GM18907 (cell line): ENCODE measurements around the gene KIF16B.
"Not testable (repeated sequence)": the region's sequence is repeated elsewhere in the genome, so short reads cannot be mapped to it uniquely, and the experiment has no call there.

ENCODE experiments used
- ATAC-seq: cut with Tn5 transposase; IDR thresholded peaks from one replicate; pipeline ENCODE4 v1.9.1; 2021; ENCODE audit warnings: mild to moderate bottlenecking, moderate library complexity; ENCODE audit not compliant: unreplicated experiment

The KIF16B gene

DNA sequence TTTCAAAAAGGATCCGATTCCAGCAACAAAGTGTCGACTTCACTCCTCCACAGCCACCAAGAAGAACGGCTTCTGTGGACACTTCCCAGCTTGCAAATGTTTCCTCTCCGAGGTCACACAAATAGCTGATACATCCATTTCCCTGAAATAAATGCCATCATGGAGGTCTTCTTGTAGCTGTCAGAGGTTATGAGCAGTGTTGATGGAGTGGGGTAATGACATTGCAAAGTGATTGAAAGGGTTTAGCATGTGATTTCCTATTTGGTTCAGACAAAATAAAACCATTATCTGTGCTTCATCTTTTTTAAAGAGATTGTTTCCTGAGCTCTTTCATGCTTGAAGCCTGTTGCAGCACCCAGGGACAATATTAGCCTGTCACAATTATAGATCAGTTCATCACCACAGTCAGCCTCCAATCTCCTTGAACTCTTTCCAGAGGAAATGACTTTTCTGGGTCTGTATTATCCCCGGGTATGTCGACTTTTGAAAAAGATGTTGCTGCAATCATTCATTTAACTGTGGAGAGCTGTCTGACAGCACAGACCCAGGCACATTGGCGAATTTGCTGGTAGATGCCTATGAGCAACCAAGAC is 16.9 kb upstream of the KIF16B start:
- ATAC-seq: no peak

- ATAC-seq: no peak
These were observed 16.4 kb upstream of the KIF16B start for GRCh38 chr20:16589623-16590022.

DNA sequence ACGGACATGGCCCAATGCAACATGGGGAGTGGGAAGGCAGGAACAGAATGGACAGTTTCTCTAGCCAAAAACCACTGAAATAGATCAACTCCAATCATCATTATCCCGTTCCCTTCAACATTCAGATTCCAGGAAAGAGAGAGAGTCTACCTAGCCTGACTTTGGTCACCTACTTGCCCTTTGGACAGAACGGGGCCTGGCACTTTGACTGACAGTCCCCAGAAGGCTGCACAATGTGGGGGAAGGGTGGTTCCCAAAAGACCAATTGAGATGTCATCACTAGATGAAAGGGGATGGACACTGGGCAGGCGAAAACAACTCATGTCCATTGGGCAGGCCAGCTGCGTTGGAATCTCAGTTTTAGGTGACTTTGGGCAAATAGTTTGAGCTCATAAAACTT is 15.0 kb upstream of the KIF16B start:
- no peak for ATAC-seq

DNA sequence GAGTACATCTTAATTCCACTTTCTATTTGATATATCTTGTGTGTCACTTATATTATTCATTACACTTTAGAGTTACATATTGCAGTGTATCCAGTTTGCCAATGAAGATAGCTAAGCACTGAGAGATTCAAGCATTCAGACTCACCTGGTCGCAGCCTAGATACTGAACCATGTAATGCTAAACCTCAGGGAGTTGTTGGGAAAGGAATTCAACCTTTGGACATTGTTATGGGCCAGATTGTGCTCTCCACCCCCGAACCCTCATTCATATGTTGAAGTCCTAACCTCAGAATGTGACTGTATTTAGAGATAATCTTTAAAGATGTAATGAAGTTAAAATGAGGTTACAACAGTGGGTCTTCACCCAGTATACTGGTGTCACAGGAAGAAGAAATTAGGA is 13.8 kb upstream of the KIF16B start:
- no peak for ATAC-seq

GRCh38 chr20:16583474-16583873 is 10.2 kb upstream of the KIF16B start:
- ATAC-seq: no peak

DNA sequence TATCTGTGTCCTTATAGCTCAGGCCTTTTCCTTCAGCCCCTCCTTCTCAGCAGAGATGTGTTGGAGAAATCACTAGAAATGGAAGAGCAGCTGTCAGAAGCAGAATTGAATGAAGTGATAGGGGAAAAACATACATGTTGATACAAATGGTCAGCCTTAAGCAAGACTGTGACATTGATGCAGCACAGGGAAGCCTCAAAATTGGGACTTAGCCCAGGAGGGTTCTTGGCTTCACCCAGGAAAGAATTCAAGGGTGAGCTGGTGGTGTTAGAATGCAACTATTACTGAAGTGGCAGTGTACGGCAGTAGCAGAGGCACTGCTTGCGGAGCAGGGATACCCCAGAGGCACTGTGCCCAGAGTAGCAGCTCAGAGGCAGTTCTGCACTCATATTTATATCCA is 8.0 kb upstream of the KIF16B start:
- ATAC-seq: no peak

DNA sequence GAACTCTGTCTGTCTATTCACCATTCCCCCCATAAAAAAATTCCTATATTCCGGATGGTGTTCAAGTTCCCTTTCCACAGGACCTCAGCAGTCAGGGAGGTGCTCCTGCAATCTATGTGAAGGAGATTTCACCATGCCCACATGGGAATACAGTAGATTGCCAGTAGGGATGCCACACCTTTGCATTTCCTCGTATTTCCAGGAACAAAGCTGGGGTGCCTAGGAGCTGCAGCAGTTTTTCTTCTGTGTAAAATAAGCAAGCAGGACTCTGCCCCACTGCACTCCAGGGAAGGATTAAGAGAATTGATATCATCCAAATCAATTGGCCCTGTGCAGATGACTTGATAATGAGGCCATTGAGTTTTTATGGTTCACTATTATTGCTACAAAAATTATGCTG is 7.4 kb upstream of the KIF16B start:
- no peak for ATAC-seq

GRCh38 chr20:16580147-16580546 is 6.9 kb upstream of the KIF16B start:
- ATAC-seq: no peak

- ATAC-seq: no peak
These were observed 3.0 kb upstream of the KIF16B start for GRCh38 chr20:16576219-16576618.

GRCh38 chr20:16575390-16576140 is 2.3 kb upstream of the KIF16B start:
- no peak for ATAC-seq

GRCh38 chr20:16574656-16575355 is 1.6 kb upstream of the KIF16B start:
- ATAC-seq: peak; percentile 82

- ATAC-seq: no peak
These were observed 1.9 kb downstream of the KIF16B start for GRCh38 chr20:16571333-16571732.

- no peak for ATAC-seq
These were observed 3.7 kb downstream of the KIF16B start for GRCh38 chr20:16569246-16570153.

DNA sequence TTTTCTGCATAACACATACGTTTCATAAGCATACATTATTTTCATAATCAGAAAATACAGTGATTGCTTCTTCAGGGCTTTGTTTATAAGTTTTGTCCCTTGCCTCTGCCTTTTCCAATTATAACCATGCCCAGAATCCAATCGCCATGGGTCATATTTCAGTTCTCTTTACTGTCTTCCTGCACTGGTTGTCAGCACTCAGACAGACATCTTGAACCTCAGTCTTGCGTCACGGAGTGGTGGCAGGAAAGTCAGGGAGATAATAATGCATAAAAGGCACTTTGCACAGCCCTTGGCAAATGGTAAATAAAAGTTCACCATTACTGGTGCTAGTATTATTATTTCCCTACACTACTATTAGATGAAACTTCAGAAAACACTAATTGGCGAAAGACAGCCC is 7.2 kb downstream of the KIF16B start:
- ATAC-seq: no peak

GRCh38 chr20:16564079-16564478 is 9.2 kb downstream of the KIF16B start:
- not testable (repeated sequence) for ATAC-seq

GRCh38 chr20:16563066-16563806 is 10.0 kb downstream of the KIF16B start:
- no peak for ATAC-seq

DNA sequence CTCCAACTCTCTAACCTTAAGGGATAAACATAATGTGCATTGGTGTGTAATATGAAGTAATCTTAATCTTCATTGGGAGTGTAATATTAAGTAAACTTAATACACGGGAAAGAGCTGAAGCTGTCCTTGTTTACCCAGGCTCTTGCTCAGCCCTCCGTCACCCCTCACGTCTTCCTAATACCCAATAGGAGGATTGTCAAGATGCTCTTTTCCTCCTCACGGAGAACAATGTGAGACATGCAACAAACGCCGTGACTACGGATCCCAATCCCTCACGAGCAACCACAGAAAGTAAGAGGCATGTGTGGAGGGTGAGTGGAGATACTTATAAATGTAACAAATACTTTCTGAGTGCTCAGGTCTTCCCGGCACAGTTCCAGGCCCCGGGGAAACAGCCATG is 11.0 kb downstream of the KIF16B start:
- ATAC-seq: no peak

DNA sequence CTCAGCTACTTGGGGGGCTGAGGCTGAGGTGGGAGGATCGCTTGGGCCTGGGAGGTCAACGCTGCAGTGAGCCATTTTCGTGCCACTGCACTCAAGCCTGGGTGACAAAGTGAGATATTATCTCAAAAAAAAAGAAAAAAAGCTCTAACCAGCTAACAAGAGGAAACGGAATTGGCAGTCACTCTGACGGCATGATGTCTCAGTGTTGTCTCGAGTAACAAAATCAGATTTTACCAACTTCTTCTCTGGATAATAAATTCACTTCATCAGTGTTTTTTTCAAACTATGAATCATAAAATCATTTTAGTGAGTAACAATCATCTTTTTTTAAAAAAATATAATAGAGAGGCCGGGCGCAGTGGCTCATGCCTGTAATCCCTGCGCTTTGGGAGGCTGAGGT is 12.6 kb downstream of the KIF16B start:
- no peak for ATAC-seq

GRCh38 chr20:16560216-16560615 is 13.0 kb downstream of the KIF16B start:
- no peak for ATAC-seq

GRCh38 chr20:16556301-16556700 is 16.9 kb downstream of the KIF16B start:
- ATAC-seq: no peak
